NOMO-1 (cell line): ENCODE measurements around the gene CACHD1.

Source experiments
- DNase-seq, 2 experiments: peaks; one replicate each; lab custom pipeline; 2025; ENCODE audit not compliant: unreplicated experiment in 2 of 2; lab: John Stamatoyannopoulos, UW

CACHD1 gene

GRCh38 chr1:64545118-64545843 lies 75.4 kb downstream of the CACHD1 start:
- DNase-seq = no peak

GRCh38 chr1:64546013-64546412 lies 76.1 kb downstream of the CACHD1 start:
- no peak for DNase-seq

GRCh38 chr1:64549464-64550239 lies 79.7 kb downstream of the CACHD1 start:
- DNase-seq = no peak

GRCh38 chr1:64550510-64550909 lies 80.6 kb downstream of the CACHD1 start:
- no peak for DNase-seq

- no peak for DNase-seq
Observed at GRCh38 chr1:64550946-64551605, 81.1 kb downstream of the CACHD1 start.

- no peak for DNase-seq
Observed at GRCh38 chr1:64553285-64553684, 83.4 kb downstream of the CACHD1 start.

- DNase-seq = no peak
Observed at GRCh38 chr1:64555947-64556346, 86.0 kb downstream of the CACHD1 start.

GRCh38 chr1:64561993-64562392 lies 92.1 kb downstream of the CACHD1 start:
- no peak for DNase-seq

- DNase-seq = no peak
Observed at GRCh38 chr1:64563958-64564565, 94.1 kb downstream of the CACHD1 start.

GRCh38 chr1:64564891-64565290 lies 95.0 kb downstream of the CACHD1 start:
- no peak for DNase-seq

- DNase-seq = no peak
Observed at GRCh38 chr1:64567426-64568170, 97.7 kb downstream of the CACHD1 start.

- no peak for DNase-seq
Observed at GRCh38 chr1:64568171-64568450, 98.2 kb downstream of the CACHD1 start.

- DNase-seq = peak; percentile 38 to 71
Observed at GRCh38 chr1:64569411-64569810, 99.5 kb downstream of the CACHD1 start.

GRCh38 chr1:64570267-64570855 lies 100.4 kb downstream of the CACHD1 start:
- DNase-seq = no peak

GRCh38 chr1:64572222-64572900 lies 102.4 kb downstream of the CACHD1 start:
- no peak for DNase-seq

- DNase-seq = no peak
Observed at GRCh38 chr1:64574301-64574700, 104.4 kb downstream of the CACHD1 start.

- no peak for DNase-seq
Observed at GRCh38 chr1:64575881-64576676, 106.2 kb downstream of the CACHD1 start.

- no peak for DNase-seq
Observed at GRCh38 chr1:64578270-64578973, 108.5 kb downstream of the CACHD1 start.
